ENCODE data around the gene KIF17.

Gene KIF17

DNA sequence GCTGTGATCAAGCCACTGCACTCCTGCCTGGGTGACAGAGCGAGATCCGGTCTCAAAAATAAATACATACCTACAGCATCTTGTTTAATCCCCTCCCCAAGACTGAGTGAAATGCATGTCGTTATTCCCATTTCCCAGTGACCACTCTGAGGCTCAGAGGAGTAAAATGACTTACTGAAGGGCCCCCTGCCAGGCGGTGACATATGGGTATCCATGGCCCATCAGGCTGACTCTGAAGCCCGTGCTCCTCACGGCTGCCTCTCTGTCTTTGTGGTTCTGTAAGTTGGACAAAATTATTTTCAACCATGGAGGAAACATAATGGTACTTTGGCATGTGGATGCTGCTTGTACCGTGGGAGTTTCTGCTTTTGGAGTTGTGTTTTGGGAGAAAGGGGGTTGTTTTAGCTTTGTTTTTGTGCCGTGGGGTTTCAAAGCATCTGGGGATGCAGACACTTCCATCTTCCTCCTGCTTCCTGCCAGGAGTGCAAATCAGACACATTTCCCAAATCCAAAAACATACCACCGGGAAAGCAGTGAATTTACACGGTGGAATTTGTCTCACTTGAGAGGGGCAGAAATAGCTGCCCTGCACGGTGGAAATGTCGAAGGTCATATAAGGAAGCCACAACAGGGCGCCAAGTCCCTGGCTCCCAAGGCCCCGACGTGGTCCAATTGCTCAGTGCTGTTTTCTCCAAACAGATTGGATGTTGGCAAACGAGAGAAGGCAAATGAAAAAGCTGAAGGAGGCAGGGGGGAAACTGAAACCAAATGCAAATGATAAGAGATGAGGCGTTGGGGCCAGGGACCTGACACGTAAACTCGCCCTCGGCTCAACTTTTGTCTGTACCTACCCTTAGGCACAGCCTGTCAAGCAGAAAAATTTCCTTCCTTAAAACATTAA lies 101.6 kb downstream of the KIF17 start:
- TF ChIP-seq, protein P1, sequence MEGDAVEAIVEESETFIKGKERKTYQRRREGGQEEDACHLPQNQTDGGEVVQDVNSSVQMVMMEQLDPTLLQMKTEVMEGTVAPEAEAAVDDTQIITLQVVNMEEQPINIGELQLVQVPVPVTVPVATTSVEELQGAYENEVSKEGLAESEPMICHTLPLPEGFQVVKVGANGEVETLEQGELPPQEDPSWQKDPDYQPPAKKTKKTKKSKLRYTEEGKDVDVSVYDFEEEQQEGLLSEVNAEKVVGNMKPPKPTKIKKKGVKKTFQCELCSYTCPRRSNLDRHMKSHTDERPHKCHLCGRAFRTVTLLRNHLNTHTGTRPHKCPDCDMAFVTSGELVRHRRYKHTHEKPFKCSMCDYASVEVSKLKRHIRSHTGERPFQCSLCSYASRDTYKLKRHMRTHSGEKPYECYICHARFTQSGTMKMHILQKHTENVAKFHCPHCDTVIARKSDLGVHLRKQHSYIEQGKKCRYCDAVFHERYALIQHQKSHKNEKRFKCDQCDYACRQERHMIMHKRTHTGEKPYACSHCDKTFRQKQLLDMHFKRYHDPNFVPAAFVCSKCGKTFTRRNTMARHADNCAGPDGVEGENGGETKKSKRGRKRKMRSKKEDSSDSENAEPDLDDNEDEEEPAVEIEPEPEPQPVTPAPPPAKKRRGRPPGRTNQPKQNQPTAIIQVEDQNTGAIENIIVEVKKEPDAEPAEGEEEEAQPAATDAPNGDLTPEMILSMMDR (IDR thresholded peaks at IDR 0.05), result no peak
- no peak for DNase-seq (ENCODE audit: low spot score)
- Histone ChIP-seq H3K4me3 (peak overlapping the region; percentile 14), H3K27ac (peak overlapping the region in 1 of 2 donors; percentile 50)

DNA sequence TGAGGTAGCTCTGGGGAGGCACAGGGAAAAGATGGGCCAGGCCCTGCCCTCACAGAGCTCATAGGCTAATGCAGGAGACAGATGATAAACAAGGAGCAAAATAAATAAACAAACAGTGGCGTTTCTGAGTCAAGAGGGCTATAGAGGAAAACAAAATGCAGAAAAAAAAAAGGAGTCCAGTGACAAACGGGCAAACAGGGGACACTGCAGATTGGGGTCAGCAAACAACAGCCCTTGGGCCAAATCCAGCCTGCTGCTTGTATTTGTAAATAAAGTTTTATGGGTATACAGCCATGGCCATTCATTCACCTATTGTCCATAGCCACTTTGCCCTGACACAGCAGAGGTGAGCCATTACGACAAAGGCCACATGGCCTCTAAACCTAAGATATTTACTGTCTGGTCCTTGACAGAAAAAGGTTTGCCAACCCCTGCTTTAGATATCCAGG lies 103.7 kb downstream of the KIF17 start:
- Histone ChIP-seq H3K27ac (peak overlapping the region in 1 of 2 donors; percentile 74), H3K4me3 (no peak overlapping the region)
- TF ChIP-seq, protein P1 (IDR thresholded peaks at IDR 0.05), result no peak
- no peak for DNase-seq (ENCODE audit: low spot score)

Data from coronary artery (tissue), 2 donors.